Vagina (tissue), 2 donors: ENCODE data around the gene ABCG8. TPM values are rescaled to one million over a fixed set of nuclear protein-coding genes. Genes with fewer than 3 reads are reported as not detected.

Experiments used
- DNase-seq, 2 donors: peaks; one replicate each; pipeline ENCODE4 v3.0.0-alpha.2; 2017; ENCODE audit errors: extremely low spot score in 2 of 2
- H3K27ac ChIP-seq: fragments of 200-600 bp; sonication (generic); one replicate; pipeline ENCODE4 v1.5.1; 2019
- H3K27me3 ChIP-seq: fragments of 200-600 bp; sonication (generic); one replicate; pipeline ENCODE4 v1.5.1; 2019
- H3K36me3 ChIP-seq, 2 donors: fragments of 200-600 bp; sonication (generic); one replicate each; pipeline ENCODE4 v1.5.1; 2017 to 2019
- H3K4me1 ChIP-seq: fragments of 200-600 bp; sonication (generic); one replicate; pipeline ENCODE4 v1.5.1; 2019
- H3K4me3 ChIP-seq, 2 donors: fragments of 200-600 bp; sonication (generic); 1 replicate in 1 of 2; 2 replicates in 1 of 2; pipeline ENCODE4 v1.5.1; 2016 to 2019
- H3K9me3 ChIP-seq: fragments of 200-600 bp; sonication (generic); one replicate; pipeline ENCODE4 v1.5.1; 2019
- POLR2A ChIP-seq, 2 donors: fragments of 450-650 bp; IDR thresholded peaks; one replicate each; pipeline ENCODE4 v1.6.1; 2017; ENCODE audit warnings: antibody characterized with exemption in 2 of 2, mild to moderate bottlenecking in 2 of 2, moderate library complexity in 2 of 2
- POLR2AphosphoS5 ChIP-seq, 2 donors: sonication (generic); formaldehyde crosslinking; IDR thresholded peaks; one replicate each; pipeline ENCODE4 v1.9.0; 2017; ENCODE audit warnings: antibody characterized with exemption in 2 of 2, mild to moderate bottlenecking in 2 of 2, low read depth in 1 of 2; ENCODE audit not compliant: insufficient read depth in 1 of 2
- intact Hi-C: fragments of 100-400 bp; cut with DNase I; formaldehyde crosslinking; loops from one replicate; pipeline ENCODE4 v1.15.1; 2023
- total RNA-seq: library from RNA; depleted of rRNA; stranded (reverse); fragments of >200 nt; gene quantifications from one replicate; pipeline ENCODE4 v1.2.3, GENCODE V29; 2016
- TF ChIP-seq, protein P1 (sequence below), 3 experiments: fragments of 450-650 bp in 2 of 3; fragments of 200-600 bp in 1 of 3; sonication (generic) in 1 of 3; IDR thresholded peaks; one replicate each; pipeline ENCODE4 v1.5.1; 2017 to 2019; ENCODE audit warnings: antibody characterized with exemption in 3 of 3, mild to moderate bottlenecking in 2 of 3, moderate library complexity in 2 of 3

Gene ABCG8
- not detected for total RNA-seq

DNA sequence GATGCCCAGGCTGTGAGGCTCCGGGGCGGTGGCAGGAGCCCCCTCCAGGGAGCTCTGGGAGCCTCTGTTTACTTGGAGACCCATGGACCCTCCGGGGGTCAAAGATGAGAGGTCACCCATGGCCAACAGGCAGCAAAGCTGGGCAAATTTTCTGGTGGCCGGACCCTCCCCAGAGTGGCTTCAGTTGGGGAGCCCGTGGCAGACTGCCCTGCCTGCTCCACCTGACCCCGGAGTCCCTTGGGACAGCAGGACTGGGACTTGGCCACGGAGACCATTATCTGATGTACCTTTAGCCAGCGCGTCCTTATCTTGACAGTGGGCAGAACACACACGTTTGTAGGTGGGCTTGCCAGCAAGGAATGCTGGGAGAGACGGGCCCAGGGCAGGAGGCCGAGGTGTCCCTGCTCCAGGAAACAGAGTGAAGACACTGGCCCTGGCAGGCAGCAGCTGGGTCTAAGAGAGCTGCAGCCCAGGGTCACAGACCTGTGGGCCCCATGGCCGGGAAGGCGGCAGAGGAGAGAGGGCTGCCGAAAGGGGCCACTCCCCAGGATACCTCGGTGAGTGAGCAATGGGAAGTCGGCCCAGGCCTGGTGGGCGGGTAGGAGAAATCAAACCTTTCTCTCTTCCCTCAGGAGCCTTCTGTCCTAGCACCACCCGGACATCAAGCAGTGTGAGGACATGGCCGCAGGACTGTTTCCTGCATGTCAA is at the start of gene ABCG8, which contains the start of gene ABCG5:
Gene ABCG8 (plus strand): TSS at position 412 of the 708 bp plus-strand sequence. CDS start 83 bp downstream, at position 495.
Gene ABCG5 (minus strand): TSS at position 280 of the 708 bp plus-strand sequence. CDS start 160 bp downstream, at position 120.
- TF ChIP-seq POLR2A (IDR thresholded peaks at IDR 0.05) (no peak), POLR2AphosphoS5 (IDR thresholded peaks at IDR 0.05; ENCODE audit: insufficient read depth in 1 of 2, low read depth in 1 of 2) (no peak)
- TF ChIP-seq, protein P1, sequence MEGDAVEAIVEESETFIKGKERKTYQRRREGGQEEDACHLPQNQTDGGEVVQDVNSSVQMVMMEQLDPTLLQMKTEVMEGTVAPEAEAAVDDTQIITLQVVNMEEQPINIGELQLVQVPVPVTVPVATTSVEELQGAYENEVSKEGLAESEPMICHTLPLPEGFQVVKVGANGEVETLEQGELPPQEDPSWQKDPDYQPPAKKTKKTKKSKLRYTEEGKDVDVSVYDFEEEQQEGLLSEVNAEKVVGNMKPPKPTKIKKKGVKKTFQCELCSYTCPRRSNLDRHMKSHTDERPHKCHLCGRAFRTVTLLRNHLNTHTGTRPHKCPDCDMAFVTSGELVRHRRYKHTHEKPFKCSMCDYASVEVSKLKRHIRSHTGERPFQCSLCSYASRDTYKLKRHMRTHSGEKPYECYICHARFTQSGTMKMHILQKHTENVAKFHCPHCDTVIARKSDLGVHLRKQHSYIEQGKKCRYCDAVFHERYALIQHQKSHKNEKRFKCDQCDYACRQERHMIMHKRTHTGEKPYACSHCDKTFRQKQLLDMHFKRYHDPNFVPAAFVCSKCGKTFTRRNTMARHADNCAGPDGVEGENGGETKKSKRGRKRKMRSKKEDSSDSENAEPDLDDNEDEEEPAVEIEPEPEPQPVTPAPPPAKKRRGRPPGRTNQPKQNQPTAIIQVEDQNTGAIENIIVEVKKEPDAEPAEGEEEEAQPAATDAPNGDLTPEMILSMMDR (IDR thresholded peaks at IDR 0.05), result no peak
- DNase-seq, result peak; percentile 56 to 67
- no peak within 1 kb of the TSS for H3K27ac ChIP-seq
- no peaks in the 10 kb centered on the region for H3K27me3 ChIP-seq
- intact Hi-C loops, result no loop called here
- H3K4me3 ChIP-seq, result no peak within 1 kb of the TSS
- no peaks in the 10 kb centered on the region for H3K9me3 ChIP-seq
- H3K36me3 ChIP-seq, result no peaks in the 10 kb centered on the region
- H3K4me1 ChIP-seq, result no peaks in the 10 kb centered on the region

GRCh38 chr2:43790147-43790546 is 48.6 kb upstream of the ABCG8 start:
- peak in 1 of 2 donors; percentile 17 for TF ChIP-seq POLR2AphosphoS5 (IDR thresholded peaks at IDR 0.05; ENCODE audit: insufficient read depth in 1 of 2, low read depth in 1 of 2)
- TF ChIP-seq POLR2A (IDR thresholded peaks at IDR 0.05), result no peak
- intact Hi-C loops, result no loop called here
- Histone ChIP-seq H3K4me1 (no peaks in the 10 kb centered on the region), H3K27ac (peak overlapping the region; percentile 42), H3K4me3 (no peak overlapping the region), H3K9me3 (no peaks in the 10 kb centered on the region), H3K27me3 (no peaks in the 10 kb centered on the region), H3K36me3 (peaks cover 0 to 23% of the 10 kb centered on the region in 2 donors)
- no peak for DNase-seq

DNA sequence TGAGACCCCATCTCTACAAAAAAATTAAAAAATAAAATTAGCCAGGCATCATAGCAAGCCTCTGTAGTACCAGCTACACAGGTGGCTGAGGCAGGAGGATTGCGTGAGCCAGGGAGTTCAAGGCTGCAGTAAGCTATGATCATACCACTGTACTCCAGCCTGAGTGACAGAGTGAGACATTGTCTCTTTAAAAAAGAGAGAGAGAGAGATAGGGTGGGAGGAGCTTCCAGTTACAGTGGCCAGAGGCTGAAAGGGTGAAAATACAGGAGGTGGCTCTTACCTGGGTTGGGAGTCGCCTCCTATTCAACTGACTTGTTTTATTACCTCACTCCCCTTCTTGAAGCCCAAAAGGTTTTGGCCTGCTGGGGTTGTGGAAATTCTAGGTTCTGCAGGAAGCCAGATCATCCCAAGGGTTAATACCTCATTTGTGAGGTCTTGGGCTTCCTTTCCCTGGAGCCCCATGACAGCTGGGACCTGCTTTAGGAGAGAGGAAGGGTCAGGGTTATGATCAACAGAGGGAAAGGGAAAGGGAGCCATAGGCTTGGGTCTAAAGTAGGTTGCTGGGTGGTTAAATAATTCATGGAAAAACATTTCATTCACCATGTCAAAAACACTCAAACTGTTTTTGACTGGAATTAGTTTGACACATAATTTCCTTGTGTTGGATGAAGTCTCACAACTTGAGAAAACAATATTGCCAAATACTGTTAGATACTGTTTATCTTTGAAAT is 47.6 kb upstream of the ABCG8 start:
- intact Hi-C loops, result no loop called here
- Histone ChIP-seq H3K9me3 (no peaks in the 10 kb centered on the region), H3K4me3 (no peak overlapping the region), H3K27me3 (no peaks in the 10 kb centered on the region), H3K27ac (no peak overlapping the region), H3K4me1 (no peaks in the 10 kb centered on the region), H3K36me3 (peaks cover 0 to 23% of the 10 kb centered on the region in 2 donors)
- no peak for TF ChIP-seq POLR2AphosphoS5 (IDR thresholded peaks at IDR 0.05; ENCODE audit: insufficient read depth in 1 of 2, low read depth in 1 of 2)
- TF ChIP-seq, protein P1 (IDR thresholded peaks at IDR 0.05), result no peak
- no peak for TF ChIP-seq POLR2A (IDR thresholded peaks at IDR 0.05)
- DNase-seq, result no peak

- Histone ChIP-seq H3K4me1 (no peaks in the 10 kb centered on the region), H3K9me3 (no peaks in the 10 kb centered on the region), H3K36me3 (peaks cover 0 to 14% of the 10 kb centered on the region in 2 donors), H3K27me3 (no peaks in the 10 kb centered on the region), H3K4me3 (no peak overlapping the region), H3K27ac (no peak overlapping the region)
- no peak for DNase-seq
- intact Hi-C loops, result no loop called here
- TF ChIP-seq, protein P1 (IDR thresholded peaks at IDR 0.05), result no peak
- TF ChIP-seq POLR2A (IDR thresholded peaks at IDR 0.05) (no peak), POLR2AphosphoS5 (IDR thresholded peaks at IDR 0.05; ENCODE audit: insufficient read depth in 1 of 2, low read depth in 1 of 2) (no peak)
Observed at GRCh38 chr2:43792653-43793052, 46.1 kb upstream of the ABCG8 start.

DNA sequence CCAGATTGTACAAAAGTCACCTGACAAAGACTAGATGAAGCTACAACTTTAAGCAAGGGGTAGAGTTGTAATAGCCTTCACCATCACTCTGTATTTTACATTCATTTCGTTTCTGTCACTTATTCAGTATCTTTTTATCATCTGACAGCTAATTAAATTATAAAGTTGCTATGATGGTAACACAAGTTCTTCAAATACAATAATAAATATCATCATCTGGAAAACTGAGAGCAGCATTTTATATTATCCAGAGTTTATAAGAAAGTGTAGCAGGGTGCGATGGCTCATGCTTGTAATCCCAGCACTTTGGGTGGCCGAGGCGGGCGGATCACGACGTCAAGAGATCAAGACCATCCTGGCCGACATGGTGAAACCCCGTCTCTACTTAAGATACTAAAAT is 43.8 kb upstream of the ABCG8 start:
- H3K4me3 ChIP-seq, result no peak overlapping the region
- intact Hi-C loops, result no loop called here
- TF ChIP-seq POLR2AphosphoS5 (IDR thresholded peaks at IDR 0.05; ENCODE audit: insufficient read depth in 1 of 2, low read depth in 1 of 2), result no peak
- TF ChIP-seq, protein P1 (IDR thresholded peaks at IDR 0.05), result no peak
- no peak for TF ChIP-seq POLR2A (IDR thresholded peaks at IDR 0.05)
- peaks cover 0 to 8% of the 10 kb centered on the region in 2 donors for H3K36me3 ChIP-seq
- no peak for DNase-seq
- no peaks in the 10 kb centered on the region for H3K9me3 ChIP-seq
- H3K27me3 ChIP-seq, result no peaks in the 10 kb centered on the region
- no peak overlapping the region for H3K27ac ChIP-seq
- no peaks in the 10 kb centered on the region for H3K4me1 ChIP-seq
